Measurements from ENCODE around the gene SPATA13. TPM values are rescaled to one million over a fixed set of nuclear protein-coding genes. Genes with fewer than 3 reads are reported as not detected.

Gene SPATA13
- total RNA-seq, 1 experiment from 2014 or later, result 14.1 TPM

- H3K4ac ChIP-seq (ENCODE audit: low read depth, low read length), result no peak overlapping the region
- H4K8ac ChIP-seq (replicated peaks; ENCODE audit: insufficient read length, low read depth, low read length), result no peak overlapping the region
- H3K9me3 Mint-ChIP-seq, result no peaks in the 10 kb centered on the region
- H3K27me3 ChIP-seq (ENCODE audit: insufficient read depth, low read length), result no peaks in the 10 kb centered on the region
- no peak for DNase-seq
- no peaks in the 10 kb centered on the region for H3K23me2 ChIP-seq (ENCODE audit: insufficient read length, low read depth, low read length, poor library complexity, severe bottlenecking)
- no peak overlapping the region for H3T11ph ChIP-seq (ENCODE audit: low read length)
- H3K23ac ChIP-seq (ENCODE audit: insufficient read length, low read depth, low read length), result no peak overlapping the region
- no peak overlapping the region for H2BK12ac ChIP-seq (ENCODE audit: insufficient read length, low read depth, low read length)
- H3K4me2 ChIP-seq (ENCODE audit: insufficient read depth, insufficient read length, low read length), result no peak overlapping the region
- TF ChIP-seq, protein P1, sequence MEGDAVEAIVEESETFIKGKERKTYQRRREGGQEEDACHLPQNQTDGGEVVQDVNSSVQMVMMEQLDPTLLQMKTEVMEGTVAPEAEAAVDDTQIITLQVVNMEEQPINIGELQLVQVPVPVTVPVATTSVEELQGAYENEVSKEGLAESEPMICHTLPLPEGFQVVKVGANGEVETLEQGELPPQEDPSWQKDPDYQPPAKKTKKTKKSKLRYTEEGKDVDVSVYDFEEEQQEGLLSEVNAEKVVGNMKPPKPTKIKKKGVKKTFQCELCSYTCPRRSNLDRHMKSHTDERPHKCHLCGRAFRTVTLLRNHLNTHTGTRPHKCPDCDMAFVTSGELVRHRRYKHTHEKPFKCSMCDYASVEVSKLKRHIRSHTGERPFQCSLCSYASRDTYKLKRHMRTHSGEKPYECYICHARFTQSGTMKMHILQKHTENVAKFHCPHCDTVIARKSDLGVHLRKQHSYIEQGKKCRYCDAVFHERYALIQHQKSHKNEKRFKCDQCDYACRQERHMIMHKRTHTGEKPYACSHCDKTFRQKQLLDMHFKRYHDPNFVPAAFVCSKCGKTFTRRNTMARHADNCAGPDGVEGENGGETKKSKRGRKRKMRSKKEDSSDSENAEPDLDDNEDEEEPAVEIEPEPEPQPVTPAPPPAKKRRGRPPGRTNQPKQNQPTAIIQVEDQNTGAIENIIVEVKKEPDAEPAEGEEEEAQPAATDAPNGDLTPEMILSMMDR (conservative IDR thresholded peaks at IDR 0.05), result no peak
- H3K14ac ChIP-seq (ENCODE audit: insufficient read depth, low read length), result no peak overlapping the region
- H3K27ac ChIP-seq (ENCODE audit: insufficient read length, low read depth, low read length), result no peak overlapping the region
- H3K9me3 ChIP-seq (ENCODE audit: control insufficient read depth, low read depth, low read length), result no peaks in the 10 kb centered on the region
- no peak overlapping the region for H2AK5ac ChIP-seq (ENCODE audit: insufficient read length, low read length)
- H3K9ac ChIP-seq (ENCODE audit: extremely low read depth, insufficient read length, low read length), result no peak overlapping the region
- no peak overlapping the region for H4K5ac ChIP-seq (ENCODE audit: insufficient read length, low read depth, low read length)
- no peaks in the 10 kb centered on the region for H3K27me3 Mint-ChIP-seq (ENCODE audit: low read depth)
- H3K79me2 ChIP-seq (ENCODE audit: insufficient read depth, low read length), result no peaks in the 10 kb centered on the region; the same call in 1 of the 2 replicates
- H3K4me3 Mint-ChIP-seq, result no peak overlapping the region
- H3K4me1 Mint-ChIP-seq, result peaks cover 9 to 13% of the 10 kb centered on the region in 2 experiments
- WGBS (ENCODE audit: extremely low coverage, insufficient read length, low lambda C conversion rate), result no CpG with 5 or more reads among the region's 6 CpGs
- H3K27ac Mint-ChIP-seq, result peak overlapping the region in 1 of 3 experiments; percentile 88; a peak in 2 of 7 replicates
- no peak overlapping the region for H2BK15ac ChIP-seq (ENCODE audit: low read depth, low read length)
- H3K79me1 ChIP-seq (ENCODE audit: insufficient read depth, low read depth, low read length, poor library complexity, severe bottlenecking), result no peaks in the 10 kb centered on the region
- H2AFZ ChIP-seq (ENCODE audit: low read length), result no peak overlapping the region
- no peak overlapping the region for H3K56ac ChIP-seq (ENCODE audit: insufficient read length, low read depth, low read length)
- H2BK5ac ChIP-seq (ENCODE audit: insufficient read length, low read length), result no peak overlapping the region
- H4K91ac ChIP-seq (ENCODE audit: insufficient read length, low read depth, low read length), result no peak overlapping the region
- H3K18ac ChIP-seq (ENCODE audit: insufficient read length, low read depth, low read length), result no peak overlapping the region
- no peaks in the 10 kb centered on the region; the same call in 1 of the 2 replicates for H3K4me1 ChIP-seq (ENCODE audit: insufficient read depth, low read length)
- H2BK20ac ChIP-seq (ENCODE audit: low read depth, low read length, poor library complexity, severe bottlenecking), result no peak overlapping the region
- peaks cover 8 to 13% (median 11%) of the 10 kb centered on the region in 3 experiments; a peak in 4 of 7 replicates for H3K36me3 Mint-ChIP-seq (ENCODE audit: insufficient read depth in 1 of 3, low read depth in 3 of 3)
- no peaks in the 10 kb centered on the region for H4K20me1 ChIP-seq (ENCODE audit: control insufficient read depth, insufficient read depth, insufficient read length)
- no peak overlapping the region for H2BK120ac ChIP-seq (ENCODE audit: low read depth, low read length, poor library complexity, severe bottlenecking)
Observed at GRCh38 chr13:24252136-24252535, 91.6 kb downstream of the SPATA13 start.

All from H9 (cell line).